AG04449 (cell line): Measurements from ENCODE around the gene ADPRS.
A peak's percentile ranks its signal among the peaks of the same experiment; 100 is the strongest.

Experiments used
- CTCF ChIA-PET: fragments of 350-600 bp; formaldehyde crosslinking; extraction: SDS; loops from one replicate; lab custom pipeline; 2021; ENCODE audit warnings: antibody characterized with exemption; lab: Yijun Ruan, JAX
- POLR2A ChIA-PET: fragments of 400-600, 350-600 bp; formaldehyde crosslinking; extraction: SDS; loops from one replicate; lab custom pipeline; 2020; ENCODE audit warnings: antibody characterized with exemption, inconsistent platforms; lab: Yijun Ruan, JAX
- DNase-seq: peaks from one replicate; pipeline ENCODE4 v3.0.0-alpha.2; 2010; ENCODE audit warnings: low read depth, low spot score
- H3K4me3 ChIP-seq: 2 replicates; pipeline ENCODE4 v1.5.1; 2011; ENCODE audit warnings: low read depth, mild to moderate bottlenecking, control low read depth, low read length
- CTCF ChIP-seq: IDR thresholded peaks from one replicate; pipeline ENCODE4 v1.5.1; 2011; ENCODE audit warnings: mild to moderate bottlenecking, moderate library complexity, low read length, control low read depth, inconsistent platforms; ENCODE audit not compliant: insufficient read depth; ENCODE audit errors: missing control alignments

The ADPRS gene

GRCh38 chr1:36088577-36089392 lies at the start of gene ADPRS:
Gene ADPRS (plus strand): TSS chr1:36088892. CDS start chr1:36088905, 13 bp downstream.
- ChIA-PET POLR2A (no interaction called here), CTCF (interaction anchor here (1.8 to 2.4 kb wide), 2 partner anchors 46 kb away, joined by 6 to 15 read pairs; no protein-coding TSS in a partner anchor)
- peak within 1 kb of the TSS; percentile 94 for H3K4me3 ChIP-seq
- no peak for DNase-seq
- peak; percentile 98 for TF ChIP-seq CTCF

- ChIA-PET CTCF (no interaction called here), POLR2A (no interaction called here)
- DNase-seq = no peak
- H3K4me3 ChIP-seq = no peak overlapping the region
- no peak for TF ChIP-seq CTCF
These were observed 48.5 kb upstream of the ADPRS start for GRCh38 chr1:36040238-36040637.

GRCh38 chr1:36051821-36052220 lies 36.9 kb upstream of the ADPRS start:
- ChIA-PET POLR2A (no interaction called here), CTCF (no interaction called here)
- no peak overlapping the region for H3K4me3 ChIP-seq
- no peak for TF ChIP-seq CTCF
- no peak for DNase-seq

- ChIA-PET POLR2A (no interaction called here), CTCF (no interaction called here)
- TF ChIP-seq CTCF = no peak
- H3K4me3 ChIP-seq = no peak overlapping the region
- no peak for DNase-seq
These were observed 34.7 kb upstream of the ADPRS start for GRCh38 chr1:36053978-36054377.

- POLR2A ChIA-PET = no interaction called here
- CTCF ChIA-PET = interaction anchor here (0.6 kb wide), 1 partner anchor 21 kb away, joined by 3 read pairs; no protein-coding TSS in a partner anchor
- DNase-seq = no peak
- H3K4me3 ChIP-seq = no peak overlapping the region
- no peak for TF ChIP-seq CTCF
These were observed 33.0 kb upstream of the ADPRS start for GRCh38 chr1:36055706-36056105.

GRCh38 chr1:36062315-36062714 lies 26.4 kb upstream of the ADPRS start:
- ChIA-PET CTCF (interaction anchor here (1.7 kb wide), 1 partner anchor 12 kb away, joined by 4 read pairs; no protein-coding TSS in a partner anchor), POLR2A (no interaction called here)
- no peak for TF ChIP-seq CTCF
- no peak overlapping the region for H3K4me3 ChIP-seq
- no peak for DNase-seq
